HG02763 (cell line): ENCODE measurements around the gene IFIT3.
"Not testable (repeated sequence)": the region's sequence is repeated elsewhere in the genome, so short reads cannot be mapped to it uniquely, and the experiment has no call there.

Experiments used
- ATAC-seq: cut with Tn5 transposase; IDR thresholded peaks from one replicate; pipeline ENCODE4 v1.9.1; 2021; ENCODE audit warnings: mild to moderate bottlenecking, moderate library complexity; ENCODE audit not compliant: unreplicated experiment

IFIT3 gene

DNA sequence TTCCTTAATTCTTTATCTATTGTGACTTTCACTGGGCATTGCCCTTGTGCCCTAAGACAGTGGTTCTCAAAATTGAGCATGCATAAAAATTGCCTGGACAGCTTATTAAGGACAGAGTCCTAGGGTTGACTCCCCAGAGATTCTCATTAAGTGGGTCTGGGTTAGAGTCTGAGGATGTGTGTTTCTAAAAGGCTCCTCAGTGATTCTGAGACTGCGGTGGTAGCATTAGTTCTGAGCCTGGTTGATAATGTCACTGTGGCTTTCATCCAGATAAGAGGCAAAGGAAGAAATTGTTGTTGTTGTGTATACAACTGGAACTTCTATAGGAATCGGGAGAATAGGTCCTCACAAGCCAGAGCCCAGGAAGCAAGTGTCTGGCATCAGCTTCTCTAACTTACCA is 24.6 kb upstream of the IFIT3 start:
- no peak for ATAC-seq

DNA sequence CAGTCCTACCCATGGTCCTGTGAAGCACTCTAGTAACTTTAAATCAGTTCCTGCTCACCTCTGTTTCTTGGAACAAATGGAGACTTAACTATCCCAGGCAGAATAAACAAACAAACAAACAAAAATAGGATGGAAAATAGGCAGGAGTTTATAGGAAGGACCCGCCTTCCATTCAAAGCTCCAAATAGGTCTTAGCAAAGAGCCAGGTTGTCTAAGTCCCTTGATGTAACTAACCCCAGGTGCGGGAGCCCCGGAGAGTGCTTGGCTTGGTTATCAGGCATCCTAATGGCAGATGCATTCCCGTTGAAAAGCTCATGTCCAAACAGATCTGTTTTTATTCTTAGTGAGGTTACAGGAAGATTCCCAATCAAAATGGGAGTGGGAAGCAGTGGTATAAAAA is 23.8 kb upstream of the IFIT3 start:
- no peak for ATAC-seq

DNA sequence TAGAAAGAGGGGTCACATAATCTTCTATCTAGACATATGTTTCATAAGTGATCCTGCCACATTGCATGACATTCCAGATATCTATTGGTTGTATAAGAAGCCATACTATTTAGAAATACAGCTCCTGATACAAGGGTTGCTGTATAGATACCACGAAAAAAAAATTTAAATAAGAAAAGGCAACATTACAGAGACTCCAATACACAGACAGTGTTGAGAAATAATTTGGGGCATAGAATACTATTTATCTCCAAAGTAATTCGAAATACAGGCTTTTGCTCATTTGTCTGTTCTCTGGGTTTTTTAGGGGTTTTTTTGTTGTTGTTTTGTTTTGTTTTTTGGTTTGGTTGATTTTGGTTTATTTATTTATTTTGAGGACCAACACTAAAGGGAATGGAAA is 23.4 kb upstream of the IFIT3 start:
- no peak for ATAC-seq

DNA sequence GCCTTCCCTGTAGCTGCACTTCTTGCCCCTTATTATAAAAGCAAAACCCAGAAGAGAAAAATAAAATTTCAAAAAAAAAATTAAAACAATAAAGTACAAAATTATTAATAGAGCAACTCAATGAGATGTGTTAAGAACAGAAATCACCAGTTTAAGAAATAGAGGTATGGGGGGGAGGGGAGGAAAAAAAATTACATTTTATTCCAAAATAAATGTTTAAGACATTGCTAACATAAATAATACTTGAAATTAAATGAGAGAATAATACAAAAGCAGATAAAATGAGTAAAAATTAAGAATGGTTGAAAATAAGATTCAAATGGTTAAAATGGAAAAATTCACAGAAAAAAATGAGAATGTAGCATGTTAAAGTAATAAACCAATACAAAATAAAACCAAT is 22.9 kb upstream of the IFIT3 start:
- ATAC-seq, result no peak

DNA sequence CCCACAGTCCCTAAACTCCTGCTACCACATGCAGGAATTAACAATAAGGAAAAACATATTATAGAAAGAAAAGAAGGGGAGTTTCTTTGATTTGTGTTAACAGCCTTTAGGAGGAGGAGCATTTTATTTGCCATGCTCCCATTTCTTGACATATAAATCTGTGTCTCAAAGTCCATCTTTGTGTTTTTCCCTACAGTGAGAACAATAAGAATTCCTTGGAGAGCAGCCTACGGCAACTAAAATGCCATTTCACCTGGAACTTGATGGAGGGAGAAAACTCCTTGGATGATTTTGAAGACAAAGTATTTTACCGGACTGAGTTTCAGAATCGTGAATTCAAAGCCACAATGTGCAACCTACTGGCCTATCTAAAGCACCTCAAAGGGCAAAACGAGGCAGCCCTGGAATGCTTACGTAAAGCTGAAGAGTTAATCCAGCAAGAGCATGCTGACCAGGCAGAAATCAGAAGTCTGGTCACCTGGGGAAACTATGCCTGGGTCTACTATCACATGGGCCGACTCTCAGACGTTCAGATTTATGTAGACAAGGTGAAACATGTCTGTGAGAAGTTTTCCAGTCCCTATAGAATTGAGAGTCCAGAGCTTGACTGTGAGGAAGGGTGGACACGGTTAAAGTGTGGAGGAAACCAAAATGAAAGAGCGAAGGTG is 21.9 kb upstream of the IFIT3 start:
- no peak for ATAC-seq

DNA sequence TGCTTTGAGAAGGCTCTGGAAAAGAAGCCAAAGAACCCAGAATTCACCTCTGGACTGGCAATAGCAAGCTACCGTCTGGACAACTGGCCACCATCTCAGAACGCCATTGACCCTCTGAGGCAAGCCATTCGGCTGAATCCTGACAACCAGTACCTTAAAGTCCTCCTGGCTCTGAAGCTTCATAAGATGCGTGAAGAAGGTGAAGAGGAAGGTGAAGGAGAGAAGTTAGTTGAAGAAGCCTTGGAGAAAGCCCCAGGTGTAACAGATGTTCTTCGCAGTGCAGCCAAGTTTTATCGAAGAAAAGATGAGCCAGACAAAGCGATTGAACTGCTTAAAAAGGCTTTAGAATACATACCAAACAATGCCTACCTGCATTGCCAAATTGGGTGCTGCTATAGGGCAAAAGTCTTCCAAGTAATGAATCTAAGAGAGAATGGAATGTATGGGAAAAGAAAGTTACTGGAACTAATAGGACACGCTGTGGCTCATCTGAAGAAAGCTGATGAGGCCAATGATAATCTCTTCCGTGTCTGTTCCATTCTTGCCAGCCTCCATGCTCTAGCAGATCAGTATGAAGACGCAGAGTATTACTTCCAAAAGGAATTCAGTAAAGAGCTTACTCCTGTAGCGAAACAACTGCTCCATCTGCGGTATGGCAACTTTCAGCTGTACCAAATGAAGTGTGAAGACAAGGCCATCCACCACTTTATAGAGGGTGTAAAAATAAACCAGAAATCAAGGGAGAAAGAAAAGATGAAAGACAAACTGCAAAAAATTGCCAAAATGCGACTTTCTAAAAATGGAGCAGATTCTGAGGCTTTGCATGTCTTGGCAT is 21.1 kb upstream of the IFIT3 start:
- ATAC-seq, result no peak

DNA sequence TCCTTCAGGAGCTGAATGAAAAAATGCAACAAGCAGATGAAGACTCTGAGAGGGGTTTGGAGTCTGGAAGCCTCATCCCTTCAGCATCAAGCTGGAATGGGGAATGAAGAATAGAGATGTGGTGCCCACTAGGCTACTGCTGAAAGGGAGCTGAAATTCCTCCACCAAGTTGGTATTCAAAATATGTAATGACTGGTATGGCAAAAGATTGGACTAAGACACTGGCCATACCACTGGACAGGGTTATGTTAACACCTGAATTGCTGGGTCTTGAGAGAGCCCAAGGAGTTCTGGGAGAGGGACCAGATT is 20.6 kb upstream of the IFIT3 start:
- no peak for ATAC-seq

DNA sequence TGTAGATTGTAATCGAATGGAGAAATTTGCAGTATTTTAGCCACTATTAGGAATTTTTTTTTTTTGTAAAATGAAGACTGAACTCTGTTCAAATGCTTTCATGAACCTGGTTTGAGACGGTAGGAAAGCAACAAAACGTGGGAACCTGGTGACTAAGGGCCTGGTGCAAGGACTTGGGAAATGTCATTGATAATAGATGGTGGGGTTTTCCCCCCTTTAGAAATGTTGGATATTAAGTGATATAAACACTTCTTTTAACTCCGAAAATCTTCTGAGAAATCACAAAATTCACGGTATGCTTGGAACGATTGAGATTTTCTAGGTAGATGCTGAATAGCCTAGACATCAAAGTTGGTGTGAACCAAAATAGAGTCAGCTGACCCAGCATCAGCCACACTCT is 19.5 kb upstream of the IFIT3 start:
- ATAC-seq, result no peak

DNA sequence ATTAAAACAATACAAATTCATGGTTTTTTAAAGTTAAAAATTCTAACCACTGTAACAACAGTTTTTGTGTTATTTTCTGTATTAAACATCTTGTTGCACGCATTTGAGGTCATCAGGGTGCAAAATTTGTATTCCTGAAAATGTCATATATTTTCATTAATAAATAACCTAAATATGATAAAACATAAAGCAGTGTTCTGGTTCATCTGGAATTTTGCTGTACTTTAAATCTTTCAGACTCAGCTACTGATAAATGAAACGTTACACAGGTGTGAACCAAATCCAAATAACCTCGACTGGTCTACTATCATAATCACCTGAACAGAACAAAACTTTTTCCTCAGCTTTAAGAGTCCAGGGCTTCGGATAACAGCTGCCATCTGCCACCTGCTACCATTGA is 19.1 kb upstream of the IFIT3 start:
- no peak for ATAC-seq

DNA sequence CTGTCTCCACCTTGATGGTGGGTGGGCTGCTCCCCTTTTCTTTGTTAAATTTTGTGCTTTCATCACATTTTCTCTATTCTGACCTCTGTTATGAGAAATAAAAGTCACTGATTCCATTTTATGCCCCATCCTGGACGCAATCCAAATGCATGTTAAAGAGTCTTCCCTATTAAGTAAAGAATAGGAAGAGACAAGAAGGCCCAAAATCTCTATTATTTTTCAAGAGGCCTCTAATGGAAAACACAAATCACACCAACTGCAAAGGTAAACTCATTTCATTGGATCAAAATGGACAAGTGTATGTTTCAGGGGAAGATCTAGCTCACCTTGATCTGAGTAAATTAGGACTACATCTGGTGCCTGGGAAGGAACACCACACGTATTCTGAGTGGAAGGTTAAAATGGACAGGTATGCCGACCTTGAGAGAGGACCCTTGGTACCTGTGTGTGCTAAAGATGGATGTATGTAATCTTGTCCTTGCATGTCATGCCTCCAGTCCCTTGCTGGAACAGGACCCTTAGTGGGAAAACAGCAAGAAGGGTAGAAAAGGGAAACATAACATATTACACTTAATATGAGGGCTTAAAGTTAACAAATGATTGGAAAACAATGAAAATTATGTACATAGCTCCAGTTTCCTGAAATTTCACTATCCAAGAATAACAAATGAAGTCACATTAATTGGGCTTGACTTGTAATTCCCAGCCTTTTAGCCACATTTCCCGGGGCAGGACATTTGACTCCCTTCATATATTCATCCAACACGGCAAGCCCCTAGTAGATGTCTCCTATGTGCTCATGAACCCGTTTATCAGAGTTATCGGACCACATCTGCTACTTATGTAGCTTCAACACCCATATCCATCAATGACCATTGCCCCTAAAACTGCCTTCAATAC is 18.4 kb upstream of the IFIT3 start:
- no peak for ATAC-seq

DNA sequence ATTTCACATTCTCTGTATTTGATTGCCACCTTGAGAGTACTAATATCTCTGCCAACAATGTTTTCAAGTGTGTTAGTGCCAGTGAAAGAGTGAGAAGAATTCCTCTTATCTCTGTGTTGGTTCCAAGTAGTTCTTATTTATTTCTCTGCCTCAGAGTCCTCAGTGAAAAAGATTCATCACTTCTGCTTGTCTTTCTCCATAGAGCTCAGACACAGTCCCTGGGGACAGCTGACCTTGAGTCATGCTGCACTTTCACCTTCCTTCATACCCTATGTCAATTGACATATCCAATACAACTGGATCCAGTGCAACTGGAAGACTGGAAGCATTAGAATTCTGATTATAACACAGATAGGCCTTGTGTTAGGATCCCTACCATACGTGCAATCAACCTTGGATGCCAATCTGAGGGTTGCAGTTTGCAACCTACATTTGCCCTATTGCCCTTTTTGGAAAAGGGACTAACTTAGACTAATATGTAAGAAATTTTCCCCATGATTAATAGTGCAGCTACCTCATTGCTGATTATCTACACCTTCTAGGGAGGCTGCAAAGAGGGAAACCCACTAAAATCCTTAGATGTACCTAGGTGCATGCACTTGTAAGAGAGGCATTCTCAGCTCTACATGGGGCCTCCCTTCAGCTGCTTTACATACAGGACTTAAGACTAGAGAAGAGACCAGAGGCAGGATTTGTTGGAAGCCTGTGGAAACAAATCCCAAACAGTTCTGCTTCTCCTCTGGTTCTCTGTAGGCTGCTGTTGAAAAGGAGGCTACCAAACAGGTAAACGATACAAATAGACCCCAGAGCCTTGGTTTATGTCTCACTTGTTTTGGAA is 17.5 kb upstream of the IFIT3 start:
- no peak for ATAC-seq

DNA sequence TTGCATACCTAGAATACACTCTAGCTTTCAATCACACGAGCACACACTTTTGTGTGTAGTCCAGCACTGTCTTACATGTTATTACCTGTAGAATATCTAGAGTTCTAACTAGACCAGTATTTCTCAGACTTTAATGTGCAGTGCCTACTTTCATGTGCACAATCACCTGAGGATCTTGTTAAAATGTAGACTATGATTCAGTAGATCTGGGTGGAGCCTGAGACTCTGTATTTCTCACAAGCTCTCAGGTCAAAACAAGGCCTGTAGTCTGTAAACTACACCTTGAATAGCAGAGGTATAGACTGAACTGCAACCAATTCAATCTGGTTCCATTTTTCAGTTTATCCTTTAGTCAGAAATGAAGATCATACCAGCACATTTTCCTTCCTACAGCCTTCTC is 14.8 kb upstream of the IFIT3 start:
- ATAC-seq, result no peak

DNA sequence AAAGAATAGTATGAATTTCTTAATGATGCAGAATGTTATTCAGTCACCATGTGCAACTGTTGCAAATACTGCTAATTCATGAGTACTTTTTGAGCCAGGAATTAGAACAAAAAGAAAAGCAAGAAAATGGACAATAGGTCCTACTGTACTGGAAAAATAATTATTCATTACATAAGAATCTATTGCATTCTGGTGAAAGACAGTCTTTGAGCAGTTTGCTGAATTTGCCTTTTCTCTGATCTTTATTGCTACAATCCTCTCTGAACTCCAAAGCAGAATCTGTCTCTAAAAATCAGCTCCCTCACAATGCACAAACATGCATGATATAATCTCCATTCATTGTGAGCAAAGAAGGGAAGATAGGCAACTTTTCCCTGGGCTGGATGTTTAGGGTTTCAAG is 13.1 kb upstream of the IFIT3 start:
- no peak for ATAC-seq

DNA sequence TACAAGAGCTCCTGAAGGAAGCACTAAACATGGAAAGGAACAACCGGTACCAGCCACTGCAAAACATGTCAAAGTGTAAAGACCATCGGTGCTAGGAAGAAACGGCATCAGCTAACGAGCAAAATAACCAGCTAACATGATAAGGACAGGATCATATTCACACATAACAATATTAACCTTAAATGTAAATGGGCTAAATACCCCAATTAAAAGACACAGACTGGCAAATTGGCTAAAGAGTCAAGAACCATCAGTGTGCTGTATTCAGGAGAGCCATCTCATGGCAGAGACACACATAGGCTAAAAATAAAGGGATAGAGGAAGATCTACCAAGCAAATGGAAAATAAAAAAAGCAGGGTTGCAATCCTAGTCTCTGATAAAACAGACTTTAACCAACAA is 9.8 kb upstream of the IFIT3 start:
- not testable (repeated sequence) for ATAC-seq

DNA sequence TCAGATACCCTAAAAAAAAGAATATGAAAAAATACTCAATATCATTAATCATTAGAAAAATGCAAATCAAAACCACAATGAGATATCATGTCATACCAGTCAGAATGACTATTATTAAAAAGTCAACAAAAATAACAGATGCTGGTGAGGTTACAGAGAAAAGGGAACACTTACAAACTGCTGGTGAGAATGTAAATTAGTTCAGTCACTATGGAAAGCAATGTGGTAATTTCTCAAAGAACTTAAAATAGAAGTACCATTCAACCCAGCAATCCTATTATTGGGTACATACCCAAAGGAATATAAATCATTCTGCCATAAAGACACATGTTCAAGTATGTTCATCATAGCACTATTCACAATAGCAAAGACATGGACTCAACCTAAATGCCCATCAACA is 2.7 kb upstream of the IFIT3 start:
- not testable (repeated sequence) for ATAC-seq

DNA sequence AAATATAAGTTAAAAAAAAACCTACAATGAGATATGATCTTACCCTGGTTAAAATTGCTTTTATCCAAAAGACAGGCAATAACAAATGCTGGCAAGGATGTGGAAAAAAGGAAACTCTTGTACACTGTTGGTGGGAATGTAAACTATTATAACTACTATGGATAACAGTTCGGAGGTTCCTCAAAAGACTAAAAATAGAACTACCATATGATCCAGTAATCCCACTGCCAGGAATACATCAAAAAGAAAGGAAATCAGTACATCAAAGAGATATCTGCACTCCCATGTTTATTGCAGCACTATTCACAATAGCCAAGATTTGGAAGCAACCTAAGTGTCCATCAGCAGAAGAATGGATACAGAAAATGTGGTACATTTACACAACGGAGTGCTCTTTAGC is 1.9 kb upstream of the IFIT3 start:
- not testable (repeated sequence) for ATAC-seq

DNA sequence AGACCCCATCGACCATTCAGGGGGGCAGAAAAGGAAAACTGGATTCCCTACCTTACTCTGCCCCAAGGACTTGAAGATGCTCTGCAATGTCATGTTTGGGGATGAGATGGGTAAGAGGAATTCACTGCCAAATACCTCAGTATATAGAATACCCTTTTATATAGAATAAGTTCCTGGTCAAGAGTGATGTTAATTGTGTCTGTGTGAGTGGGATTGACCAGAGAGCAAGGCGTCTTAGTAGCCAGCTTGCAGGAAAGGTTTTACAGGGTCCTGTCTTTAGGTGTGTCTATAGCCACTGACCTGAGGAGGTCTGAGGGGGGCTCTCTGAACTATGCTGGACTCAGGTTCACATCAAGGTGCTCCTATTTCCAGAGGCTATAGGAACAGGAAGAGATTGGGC is 1.4 kb downstream of the IFIT3 start:
- ATAC-seq, result no peak

DNA sequence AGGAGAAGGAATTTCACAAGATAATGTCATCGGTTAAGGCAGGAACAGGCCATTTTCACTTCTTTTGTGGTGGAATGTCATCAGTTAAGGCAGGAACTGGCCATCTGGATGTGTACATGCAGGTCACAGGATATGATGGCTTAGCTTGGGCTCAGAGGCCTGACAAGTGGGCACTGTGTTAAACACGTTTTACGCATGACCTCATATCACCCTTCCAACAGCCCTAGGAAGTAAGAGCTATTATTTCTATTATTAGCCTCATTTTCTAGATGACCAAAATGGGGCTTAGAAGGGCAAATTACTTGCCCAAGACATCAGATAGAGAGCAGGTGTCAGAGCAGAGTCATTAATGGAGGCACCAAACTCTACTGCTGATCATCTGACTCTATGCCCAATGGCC is 2.2 kb downstream of the IFIT3 start:
- not testable (repeated sequence) for ATAC-seq

DNA sequence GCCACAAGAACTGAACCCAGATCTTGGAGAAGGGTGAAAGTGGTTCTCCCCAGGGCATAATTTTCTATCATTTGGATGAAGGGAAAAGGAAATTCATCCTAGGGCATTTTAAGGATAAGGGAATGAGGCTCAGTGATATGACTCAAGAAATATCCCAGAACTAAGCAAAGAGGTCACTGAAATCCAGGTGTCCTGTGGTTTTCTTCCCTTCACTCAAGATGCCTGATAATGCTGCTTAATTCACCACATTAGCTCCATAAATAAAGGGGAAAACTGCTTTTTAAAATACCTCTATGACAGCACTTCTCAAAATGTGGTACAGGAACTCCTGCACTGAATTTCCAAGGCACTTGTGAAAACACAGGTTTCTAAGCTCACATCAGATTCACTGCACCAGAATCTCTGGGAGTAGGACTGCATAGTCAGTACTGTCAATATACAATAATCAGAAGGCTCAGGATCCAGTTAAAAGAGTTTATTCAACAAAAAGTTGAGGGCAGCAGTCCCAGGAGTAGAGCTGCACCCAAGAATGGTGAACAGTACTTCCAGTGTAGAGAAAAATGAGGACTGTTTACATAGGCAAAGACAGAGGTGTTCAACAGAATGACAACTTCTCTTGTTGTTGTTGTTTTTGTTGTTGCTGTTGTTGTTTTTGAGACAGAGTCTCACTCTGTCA is 2.9 kb downstream of the IFIT3 start:
- no peak for ATAC-seq

DNA sequence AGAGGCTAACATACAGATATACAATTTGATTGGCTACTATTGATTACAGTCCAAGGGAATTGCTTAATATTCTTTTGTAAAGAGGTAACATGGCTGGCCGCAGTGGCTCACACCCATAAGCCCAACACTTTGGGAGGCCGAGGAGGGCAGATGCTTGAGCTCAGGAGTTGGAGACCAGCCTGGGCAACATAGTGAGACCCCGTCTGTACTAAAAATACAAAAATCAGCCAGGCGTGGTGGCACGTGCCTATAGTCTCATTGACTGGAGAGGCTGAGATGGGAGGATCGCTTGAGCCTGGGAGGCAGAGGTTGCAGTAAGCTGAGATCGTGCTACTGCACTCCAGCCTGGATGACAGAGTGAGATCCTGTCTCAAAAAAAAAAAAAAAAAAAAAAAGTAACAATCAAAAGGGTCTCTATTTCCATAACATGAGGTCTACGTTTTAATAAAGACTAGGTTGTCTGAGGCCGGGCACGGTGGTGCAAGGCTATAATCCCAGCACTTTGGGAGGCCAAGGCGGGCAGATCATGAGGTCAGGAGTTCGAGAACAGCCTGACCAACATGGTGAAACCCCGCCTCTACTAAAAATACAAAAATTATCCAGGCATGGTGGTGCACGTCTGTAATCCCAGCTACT is 3.8 kb downstream of the IFIT3 start:
- ATAC-seq, result not testable (repeated sequence)
